ENCODE data around the gene RPH3AL.
"Not testable (repeated sequence)": the region's sequence is repeated elsewhere in the genome, so short reads cannot be mapped to it uniquely, and the experiment has no call there.

DNA sequence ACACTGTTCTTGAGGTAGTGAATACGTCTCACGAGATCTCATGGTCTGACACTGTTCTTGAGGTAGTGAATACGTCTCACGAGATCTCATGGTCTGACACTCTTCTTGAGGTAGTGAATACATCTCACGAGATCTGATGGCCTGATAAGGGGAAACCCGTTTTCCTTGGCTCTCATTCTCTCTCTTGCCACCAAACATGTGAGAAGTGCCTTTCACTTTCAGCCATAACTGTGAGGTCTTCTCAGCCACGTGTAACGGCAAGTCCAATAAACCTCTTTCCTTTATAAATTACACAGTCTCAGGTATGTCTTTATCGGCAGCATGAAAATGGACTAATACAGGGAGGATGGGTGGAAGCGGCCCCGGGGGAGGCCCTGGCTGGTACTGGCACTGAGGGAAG lies 184.0 kb downstream of the RPH3AL start:
- TF ChIP-seq, protein P1, sequence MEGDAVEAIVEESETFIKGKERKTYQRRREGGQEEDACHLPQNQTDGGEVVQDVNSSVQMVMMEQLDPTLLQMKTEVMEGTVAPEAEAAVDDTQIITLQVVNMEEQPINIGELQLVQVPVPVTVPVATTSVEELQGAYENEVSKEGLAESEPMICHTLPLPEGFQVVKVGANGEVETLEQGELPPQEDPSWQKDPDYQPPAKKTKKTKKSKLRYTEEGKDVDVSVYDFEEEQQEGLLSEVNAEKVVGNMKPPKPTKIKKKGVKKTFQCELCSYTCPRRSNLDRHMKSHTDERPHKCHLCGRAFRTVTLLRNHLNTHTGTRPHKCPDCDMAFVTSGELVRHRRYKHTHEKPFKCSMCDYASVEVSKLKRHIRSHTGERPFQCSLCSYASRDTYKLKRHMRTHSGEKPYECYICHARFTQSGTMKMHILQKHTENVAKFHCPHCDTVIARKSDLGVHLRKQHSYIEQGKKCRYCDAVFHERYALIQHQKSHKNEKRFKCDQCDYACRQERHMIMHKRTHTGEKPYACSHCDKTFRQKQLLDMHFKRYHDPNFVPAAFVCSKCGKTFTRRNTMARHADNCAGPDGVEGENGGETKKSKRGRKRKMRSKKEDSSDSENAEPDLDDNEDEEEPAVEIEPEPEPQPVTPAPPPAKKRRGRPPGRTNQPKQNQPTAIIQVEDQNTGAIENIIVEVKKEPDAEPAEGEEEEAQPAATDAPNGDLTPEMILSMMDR (IDR thresholded peaks at IDR 0.05 in 8 of 11, conservative IDR thresholded peaks at IDR 0.05 in 3 of 11), result not testable (repeated sequence)
- not testable (repeated sequence) for TF ChIP-seq POLR2A, POLR2AphosphoS5 (IDR thresholded peaks at IDR 0.05)
